ENCODE measurements around the gene CKAP4.

The CKAP4 gene

DNA sequence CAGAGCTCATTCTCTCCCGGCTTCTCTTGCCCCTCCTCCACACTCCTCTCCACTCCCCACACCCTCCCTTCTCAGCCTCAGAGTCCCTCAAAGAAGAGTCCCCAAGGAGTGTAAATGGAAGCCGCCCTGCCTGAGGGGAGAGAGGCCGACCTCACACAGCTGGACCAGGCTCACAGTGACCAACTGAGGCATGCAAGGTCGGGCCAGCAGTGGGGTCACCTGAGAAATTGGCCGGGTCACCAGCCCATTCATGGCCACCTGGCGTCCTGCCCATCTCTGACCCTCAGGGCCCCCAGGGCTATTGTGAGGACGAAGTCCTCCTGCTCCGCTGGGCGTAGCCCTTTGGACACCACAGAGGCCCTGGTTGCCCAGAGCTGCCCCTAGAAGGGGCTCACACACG is 59.6 kb downstream of the CKAP4 start:
- no peak overlapping the region for H3K9ac ChIP-seq
- TF ChIP-seq Cebpa-rat (IDR thresholded peaks at IDR 0.05), result no peak
- no peaks in the 10 kb centered on the region for H4K20me1 ChIP-seq
- H3K36me3 ChIP-seq, result no peaks in the 10 kb centered on the region
- H3K4me1 ChIP-seq, result no peaks in the 10 kb centered on the region
- no peaks in the 10 kb centered on the region for H3K9me3 ChIP-seq
- no peak overlapping the region for H3K27ac ChIP-seq
- H3K4me3 ChIP-seq, result no peak overlapping the region
- no peaks in the 10 kb centered on the region for H3K27me3 ChIP-seq
- H3K4me2 ChIP-seq, result no peak overlapping the region

Data from BLaER1 (cell line).